ENCODE results near the gene SARDH.

DNA sequence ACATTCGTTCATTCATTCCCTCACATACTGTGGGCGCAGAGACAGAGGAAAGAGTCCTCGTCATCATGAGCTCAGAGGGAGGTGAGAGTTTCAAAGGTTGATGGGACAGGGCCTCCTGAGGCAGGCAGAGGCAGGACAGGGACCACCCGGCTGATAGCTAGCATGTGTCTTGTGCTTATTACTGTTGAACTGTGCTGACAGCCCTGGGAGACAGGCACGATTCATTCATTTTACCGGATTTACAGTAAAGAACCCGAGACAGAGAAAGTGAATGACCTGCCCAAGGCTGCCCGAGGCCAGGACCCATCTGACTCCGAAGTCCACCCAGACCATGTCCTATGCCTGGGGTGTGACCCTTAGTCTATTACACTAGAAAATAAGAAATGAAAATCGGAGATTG, 124.1 kb downstream of the SARDH start:
- TF ChIP-seq POLR2A (IDR thresholded peaks at IDR 0.05; ENCODE audit: low read depth, low read length) (no peak), POLR2AphosphoS5 (IDR thresholded peaks at IDR 0.05; ENCODE audit: low read depth, low read length) (no peak)
